Glomerular visceral epithelial cell (primary cell): Measurements from ENCODE around the gene EFS.

Source experiments
- DNase-seq: peaks from one replicate; pipeline ENCODE4 v3.0.0-alpha.2; 2016; ENCODE audit errors: extremely low spot score

EFS gene

GRCh38 chr14:23358042-23358441 is 6.9 kb downstream of the EFS start:
- no peak for DNase-seq

- DNase-seq = no peak
These were observed 7.7 kb downstream of the EFS start for GRCh38 chr14:23357261-23357660.

- DNase-seq = no peak
These were observed 8.3 kb downstream of the EFS start for GRCh38 chr14:23356662-23357061.

GRCh38 chr14:23355871-23356435 is 9.0 kb downstream of the EFS start:
- no peak for DNase-seq

GRCh38 chr14:23354990-23355389 is 10.0 kb downstream of the EFS start:
- DNase-seq = no peak

- DNase-seq = no peak
These were observed 11.6 kb downstream of the EFS start for GRCh38 chr14:23353433-23353780.

GRCh38 chr14:23352506-23353432 is 12.2 kb downstream of the EFS start, which contains the start of gene SLC22A17:
Gene SLC22A17 (minus strand): TSS chr14:23352887.
- DNase-seq = peak; percentile 81

GRCh38 chr14:23351681-23352505 is 13.1 kb downstream of the EFS start:
- peak; percentile 11 for DNase-seq

GRCh38 chr14:23349156-23349845 is 15.7 kb downstream of the EFS start:
- DNase-seq = no peak

- DNase-seq = no peak
These were observed 16.7 kb downstream of the EFS start for GRCh38 chr14:23348297-23348655.

GRCh38 chr14:23347406-23348296 is 17.3 kb downstream of the EFS start:
- no peak for DNase-seq

- no peak for DNase-seq
These were observed 18.1 kb downstream of the EFS start for GRCh38 chr14:23346693-23347405.

GRCh38 chr14:23345987-23346692 is 18.8 kb downstream of the EFS start:
- no peak for DNase-seq

- no peak for DNase-seq
These were observed 20.5 kb downstream of the EFS start for GRCh38 chr14:23344481-23344880.

- no peak for DNase-seq
These were observed 25.3 kb downstream of the EFS start for GRCh38 chr14:23339506-23340268.

- no peak for DNase-seq
These were observed 29.3 kb downstream of the EFS start for GRCh38 chr14:23335623-23336022.

- DNase-seq = peak; percentile 75
These were observed 36.8 kb downstream of the EFS start for GRCh38 chr14:23327947-23328744.
